Activated CD4-positive, alpha-beta T cell treated with anti-CD3 and anti-CD28 coated beads for 1 hour (primary cell): ENCODE results near the gene ARSI.
A peak's percentile ranks its signal among the peaks of the same experiment; 100 is the strongest.

Experiments
- DNase-seq: peaks from one replicate; pipeline ENCODE4 v3.0.0-alpha.2; 2020

ARSI gene

DNA sequence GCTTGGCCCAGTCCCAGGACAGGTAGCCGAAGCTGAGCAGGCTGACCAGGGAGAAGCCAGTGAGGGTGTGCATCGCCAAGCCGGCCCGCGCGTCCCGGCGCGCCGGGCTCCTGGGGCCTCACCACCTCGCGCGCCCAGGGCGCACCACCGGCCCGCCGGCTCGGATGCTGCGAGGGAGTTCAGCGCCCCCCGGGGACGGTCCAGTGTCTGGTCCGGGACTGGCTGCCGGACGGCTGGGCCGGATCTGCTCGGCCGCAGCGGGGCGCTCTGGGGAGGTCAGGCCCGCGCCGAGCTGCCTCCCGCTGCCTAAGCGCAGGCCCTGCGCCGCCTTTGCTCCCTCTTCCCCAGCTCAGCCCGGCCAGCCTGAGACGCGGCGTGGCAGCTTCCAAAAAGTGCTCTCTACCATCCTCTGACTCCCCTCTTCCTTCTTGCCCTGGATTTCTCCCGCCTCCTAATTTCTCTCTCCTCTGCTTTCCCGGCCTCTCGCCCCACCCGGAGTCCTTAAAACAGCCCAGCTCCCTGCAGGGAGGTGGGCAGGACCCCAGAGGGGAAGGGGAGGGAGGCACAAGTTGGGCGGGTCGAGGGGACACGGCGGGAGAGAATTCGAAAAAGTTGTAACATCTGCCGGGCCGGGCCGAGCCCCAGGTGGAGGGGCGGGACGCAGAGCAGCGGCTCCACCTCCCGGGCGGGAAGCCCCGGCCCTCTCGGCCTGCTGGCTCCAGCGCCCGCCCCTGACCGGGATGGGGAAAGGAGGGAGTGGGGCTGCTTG lies at the start of gene ARSI:
Gene ARSI (minus strand): TSS at position 605 of the 769 bp plus-strand sequence. CDS start 532 bp downstream, at position 73.
- no peak for DNase-seq

DNA sequence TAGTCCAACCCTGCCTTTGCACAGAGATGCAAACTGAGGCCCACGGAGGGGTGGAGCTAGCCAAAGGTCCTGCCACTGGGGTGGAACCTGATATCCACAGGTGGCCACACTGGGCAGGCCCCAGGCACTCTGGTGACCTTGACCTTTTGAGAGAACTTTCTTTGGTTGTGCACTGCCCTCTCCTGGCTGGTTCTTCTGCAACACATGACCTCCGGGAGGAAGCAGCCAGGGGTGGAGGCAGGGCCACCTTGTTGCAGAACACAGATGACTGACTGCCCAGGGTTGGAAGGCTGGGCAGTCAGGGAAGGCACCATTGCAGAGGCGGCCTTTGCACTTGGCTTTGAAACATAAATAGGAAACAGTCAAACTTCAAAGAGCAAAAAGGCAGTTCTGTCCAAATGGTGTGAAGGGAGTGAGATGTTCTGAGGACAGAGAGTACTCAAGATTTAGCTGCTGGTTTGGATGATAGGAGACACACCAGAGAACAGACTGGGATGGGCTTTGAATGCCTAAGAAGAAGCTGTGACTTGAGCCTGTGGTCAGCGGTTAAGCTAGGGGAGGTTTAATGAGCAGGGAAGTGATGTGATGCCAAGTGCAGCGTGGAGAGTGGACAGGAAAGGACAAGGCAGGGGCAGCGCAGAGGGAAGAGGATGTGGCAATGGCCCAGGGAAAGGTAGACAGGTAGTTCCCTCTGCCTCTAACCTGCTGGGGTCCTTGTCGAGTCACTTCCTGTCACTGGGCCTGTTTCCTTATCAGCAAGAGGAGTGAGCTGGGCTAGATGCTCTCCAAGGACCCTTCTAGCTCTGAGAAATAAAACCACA lies 48.0 kb upstream of the ARSI start:
- peak; percentile 15 for DNase-seq

DNA sequence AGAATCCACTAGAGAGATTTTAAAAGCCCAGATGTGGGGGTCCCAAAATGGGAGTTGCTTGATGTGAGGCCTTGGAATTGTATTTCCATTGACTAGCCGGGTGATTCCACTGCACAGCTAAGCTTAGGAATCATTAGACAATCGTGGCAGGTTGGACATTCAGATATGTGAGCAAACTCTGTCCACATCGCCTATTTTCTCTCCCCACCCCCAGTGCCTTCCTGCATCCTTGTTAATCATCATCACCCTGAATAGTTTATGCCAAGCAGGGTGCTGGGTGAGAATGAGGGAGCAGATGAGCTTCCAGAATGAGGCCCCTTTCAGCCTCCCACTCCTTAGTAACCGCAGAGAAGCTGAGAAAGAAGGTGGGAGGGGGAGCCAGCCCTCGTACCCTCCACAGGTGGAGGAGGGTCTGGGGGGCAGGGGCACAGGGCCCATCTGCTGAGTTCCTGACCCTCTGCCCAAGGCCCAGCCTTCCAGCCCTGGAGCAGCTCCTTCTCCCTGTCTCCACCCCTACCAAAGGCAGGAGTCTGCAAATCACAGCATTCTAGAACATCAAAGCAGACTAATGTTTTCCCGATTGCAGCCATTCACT lies 47.1 kb upstream of the ARSI start:
- DNase-seq: no peak

DNA sequence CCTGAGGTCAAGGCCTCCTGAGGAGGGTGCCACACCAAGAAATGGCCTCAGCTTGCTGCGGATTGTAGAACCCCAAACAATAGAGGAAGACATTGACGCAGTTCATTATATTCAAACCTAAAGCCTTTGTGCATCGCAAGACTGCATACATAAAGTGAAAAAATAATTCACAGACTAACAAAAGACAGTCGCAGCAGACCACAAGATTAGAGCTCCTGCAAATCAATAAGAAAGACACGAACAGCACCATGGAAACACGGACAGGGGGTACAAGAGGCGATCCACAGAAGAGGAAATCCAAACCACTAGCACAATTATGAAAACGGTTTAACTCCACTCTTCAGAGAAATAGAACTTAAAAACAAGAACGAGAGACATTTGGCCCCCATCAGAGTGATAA lies 44.7 kb upstream of the ARSI start:
- no peak for DNase-seq

DNA sequence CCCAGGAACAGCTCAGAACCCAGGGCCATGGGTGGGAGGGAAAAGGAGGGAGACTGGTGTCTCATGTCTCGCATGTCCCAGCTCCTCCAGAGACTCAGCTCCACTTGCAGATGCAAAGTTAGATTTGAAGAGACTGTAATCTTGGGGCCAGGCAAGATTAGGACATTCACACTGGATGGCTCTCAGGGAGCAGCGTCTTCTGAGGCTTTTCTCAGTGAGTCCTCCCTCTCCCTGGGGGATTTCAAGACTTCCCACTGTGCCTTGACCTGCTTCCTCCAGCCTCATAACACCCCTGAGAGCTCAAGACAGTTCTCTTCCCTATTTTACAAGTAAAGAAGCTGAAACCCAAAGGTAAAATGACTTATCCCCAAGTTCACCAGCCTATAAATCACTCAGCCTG lies 44.3 kb upstream of the ARSI start:
- DNase-seq: no peak

DNA sequence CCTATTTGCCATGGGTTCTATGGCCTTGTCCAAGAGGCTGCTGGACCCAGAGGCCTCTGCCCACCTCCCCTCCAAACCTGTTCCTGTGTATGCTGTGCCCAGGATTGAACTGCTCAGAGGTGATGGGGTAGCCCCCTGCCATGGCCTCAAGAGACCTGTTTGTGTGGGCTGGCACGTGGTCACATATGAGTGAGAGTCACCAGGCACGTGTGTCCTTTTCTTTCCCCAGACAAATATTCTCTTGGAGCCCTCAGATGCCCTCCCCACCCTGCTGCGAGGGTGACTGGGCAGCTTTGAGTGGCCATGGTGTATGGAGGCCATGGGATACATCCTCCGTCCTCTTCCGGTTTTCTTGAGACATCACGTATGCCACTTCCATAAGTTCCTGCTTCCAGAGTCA lies 43.9 kb upstream of the ARSI start:
- no peak for DNase-seq

DNA sequence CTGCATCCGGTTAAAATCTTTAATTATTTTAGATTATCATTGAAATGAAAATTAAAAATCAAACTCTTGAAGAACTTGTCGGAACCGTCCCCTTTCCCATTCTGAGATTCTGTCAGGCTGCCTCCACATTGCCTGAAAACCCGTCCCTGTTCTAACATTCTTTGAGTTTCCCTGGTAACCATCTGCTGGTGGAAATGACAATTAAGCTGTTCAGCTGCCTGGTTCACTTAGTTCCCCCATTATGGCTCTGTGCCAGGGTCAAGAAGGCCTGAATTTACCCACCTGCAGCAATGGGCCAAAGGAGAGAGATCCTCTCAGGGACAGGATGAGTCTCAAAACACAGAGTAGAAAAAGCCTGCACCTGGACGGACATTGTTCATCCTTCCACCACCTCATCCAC lies 43.0 kb upstream of the ARSI start:
- no peak for DNase-seq

DNA sequence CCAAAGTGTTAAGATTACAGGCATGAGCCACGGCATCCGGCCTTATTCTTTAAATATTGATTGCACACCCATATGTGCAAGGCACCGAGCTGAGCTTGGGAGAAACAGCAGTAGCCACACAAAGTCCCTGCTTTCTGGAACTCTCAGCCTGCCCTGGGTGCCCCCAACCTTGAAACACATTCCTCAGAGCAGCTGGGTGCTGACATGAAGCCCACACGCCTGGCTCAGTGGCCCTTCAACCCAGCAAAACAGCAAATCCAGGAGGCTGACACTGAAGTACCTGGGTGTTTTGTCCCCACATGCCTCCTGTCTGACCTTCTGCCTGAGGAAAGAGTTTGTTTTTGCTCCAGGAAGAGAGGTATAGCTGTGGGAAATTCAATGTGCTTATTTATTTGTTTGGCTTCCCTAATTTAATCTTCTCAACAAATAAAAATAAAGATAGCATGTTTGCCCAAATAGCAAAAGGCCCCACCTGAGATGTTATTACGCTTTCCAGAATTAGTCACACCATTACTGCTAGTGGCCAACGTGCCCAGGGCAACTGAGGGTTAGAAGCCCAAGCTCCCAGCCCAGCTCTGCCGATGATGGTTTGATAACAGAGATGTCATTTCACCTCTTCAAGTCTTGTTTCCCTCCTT lies 41.4 kb upstream of the ARSI start:
- DNase-seq: no peak

DNA sequence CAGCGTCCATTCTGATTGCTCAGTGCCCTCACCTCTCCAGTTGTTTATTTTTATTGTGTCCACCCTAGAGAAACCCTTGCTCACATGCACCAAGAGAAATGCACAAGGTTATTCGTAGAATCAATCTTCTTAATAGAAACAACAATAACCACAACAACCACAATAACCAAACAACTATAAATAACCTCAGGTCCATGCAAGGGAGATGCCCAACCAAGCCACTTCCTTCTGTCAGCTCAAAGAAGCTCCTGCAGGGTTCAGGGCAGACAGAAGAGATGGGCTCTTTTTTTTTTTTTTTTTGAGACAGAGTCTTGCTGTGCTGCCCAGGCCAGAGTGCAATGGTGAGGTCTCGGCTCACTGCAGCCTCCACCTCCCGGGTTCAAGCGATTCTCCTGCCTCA lies 39.9 kb upstream of the ARSI start:
- DNase-seq: no peak

DNA sequence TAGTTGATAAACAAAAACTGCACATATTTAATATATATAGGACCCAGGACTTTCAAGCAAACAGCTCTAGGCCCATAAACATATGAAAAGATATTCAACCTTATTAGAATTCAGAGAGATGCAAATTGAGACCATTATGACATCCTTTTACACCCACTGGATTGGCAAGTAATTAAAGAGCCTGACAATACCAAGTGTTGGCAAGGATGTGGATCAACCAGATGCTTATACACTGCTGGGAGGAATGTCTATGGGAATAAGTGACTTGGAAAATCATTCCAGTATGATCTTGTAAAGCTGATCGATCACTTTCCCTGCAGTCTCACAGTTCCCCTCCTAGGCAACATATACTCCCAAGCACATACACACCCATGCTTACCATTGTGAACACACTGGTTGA lies 39.3 kb upstream of the ARSI start:
- no peak for DNase-seq

DNA sequence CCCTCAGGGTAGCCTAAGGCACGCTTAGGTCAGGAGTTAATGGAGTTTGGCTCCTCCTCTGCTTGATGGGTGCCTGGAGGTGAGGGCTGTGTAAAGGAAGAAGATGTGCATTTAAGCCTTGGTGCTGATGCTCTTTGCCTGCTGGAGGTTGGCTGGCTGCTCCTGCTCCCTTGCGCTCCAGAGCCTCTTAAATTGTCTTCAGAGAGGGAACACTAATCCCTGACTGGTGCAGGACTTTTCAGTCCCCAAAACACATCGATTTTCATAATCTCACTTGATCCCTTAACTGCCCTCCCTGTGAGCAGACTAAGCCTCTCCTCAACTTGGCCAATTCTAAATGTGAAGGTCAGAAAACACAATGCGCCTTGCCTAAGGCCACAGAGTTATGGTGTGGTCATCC lies 38.6 kb upstream of the ARSI start:
- DNase-seq: no peak

DNA sequence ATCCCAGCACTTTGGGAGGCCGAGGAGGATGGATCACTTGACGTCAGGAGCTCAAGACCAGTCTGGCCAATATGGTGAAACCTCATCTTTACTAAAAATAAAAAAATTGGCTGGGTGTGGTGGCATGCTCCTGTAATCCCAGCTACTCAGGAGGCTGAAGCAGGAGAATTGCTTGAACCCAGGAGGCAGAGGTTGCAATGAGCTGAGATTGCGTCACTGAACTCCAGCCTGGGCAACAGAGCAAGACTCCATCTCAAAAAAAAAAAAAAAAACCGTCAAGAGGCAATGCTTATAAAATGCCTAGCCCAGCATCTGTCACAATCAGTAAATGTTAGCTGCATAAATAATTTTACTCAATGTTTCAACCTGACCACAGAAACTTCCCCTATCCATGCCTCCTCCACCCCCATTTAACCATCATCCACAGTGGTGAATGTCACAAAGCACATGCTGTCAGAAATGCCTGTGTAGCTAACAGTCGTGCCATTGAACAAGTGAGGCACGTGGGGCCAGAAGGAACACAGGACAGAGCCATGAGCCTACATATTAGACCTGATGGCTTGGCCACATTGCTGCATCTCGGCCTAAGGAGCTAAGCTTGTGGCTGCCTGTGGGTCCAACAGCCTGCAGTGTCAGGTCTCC lies 38.0 kb upstream of the ARSI start:
- no peak for DNase-seq

DNA sequence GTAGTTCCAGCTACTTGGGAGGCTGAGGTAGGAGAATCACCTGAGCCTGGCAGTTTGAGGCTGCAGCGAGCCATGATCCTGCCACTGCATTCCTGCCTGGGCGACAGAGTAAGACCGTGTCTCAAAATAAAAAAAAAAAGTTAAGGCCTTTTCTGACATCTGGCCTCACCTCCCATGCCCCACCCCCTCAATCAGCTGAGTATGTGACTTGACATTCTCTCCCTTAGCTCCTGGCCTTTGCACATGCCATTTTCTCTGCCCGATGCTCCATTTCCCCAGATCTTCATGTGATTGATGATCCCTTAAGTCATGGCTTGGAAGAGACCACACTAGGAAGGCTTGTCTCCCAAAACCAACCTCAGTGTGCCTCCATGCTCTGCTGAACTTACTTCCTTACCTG lies 37.1 kb upstream of the ARSI start:
- no peak for DNase-seq

DNA sequence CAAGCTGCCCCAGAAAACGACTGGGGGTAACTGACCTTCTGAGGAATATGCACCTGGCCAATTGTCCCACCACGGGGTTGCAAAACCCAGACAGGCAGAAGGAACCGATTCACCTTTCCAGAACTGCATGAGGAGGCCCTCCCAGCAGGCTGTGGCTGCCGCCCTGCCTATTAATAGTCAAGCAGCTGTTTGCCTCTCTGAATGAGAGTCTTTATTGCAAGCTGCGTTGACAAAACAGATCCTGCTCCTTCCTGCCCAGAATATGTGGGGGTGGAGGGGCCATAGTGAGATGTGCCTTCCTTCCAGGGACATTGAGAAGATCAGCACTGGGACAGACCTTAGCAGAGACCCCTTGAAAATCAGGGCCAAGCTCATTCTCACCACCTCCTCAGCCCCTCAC lies 36.5 kb upstream of the ARSI start:
- no peak for DNase-seq

DNA sequence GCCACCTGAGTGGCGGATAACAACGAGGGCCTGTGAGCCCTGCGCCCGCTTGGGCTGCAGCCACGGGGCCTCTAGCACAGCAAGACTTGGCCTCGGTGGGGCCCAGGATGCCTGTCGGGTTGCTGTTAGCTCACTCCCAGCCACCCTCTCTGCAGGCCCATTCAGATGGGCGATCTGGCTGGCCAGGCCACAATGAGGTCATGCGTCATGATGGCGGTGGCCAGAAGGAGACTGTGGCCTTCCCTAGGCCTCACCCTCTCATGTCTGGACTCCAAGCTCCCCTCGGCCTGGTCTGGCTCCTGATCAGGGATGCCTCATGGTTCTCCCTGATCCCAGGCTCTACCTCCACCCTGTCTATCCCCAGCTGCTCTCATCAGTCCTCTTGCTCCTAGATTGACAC lies 35.8 kb upstream of the ARSI start:
- DNase-seq: no peak

DNA sequence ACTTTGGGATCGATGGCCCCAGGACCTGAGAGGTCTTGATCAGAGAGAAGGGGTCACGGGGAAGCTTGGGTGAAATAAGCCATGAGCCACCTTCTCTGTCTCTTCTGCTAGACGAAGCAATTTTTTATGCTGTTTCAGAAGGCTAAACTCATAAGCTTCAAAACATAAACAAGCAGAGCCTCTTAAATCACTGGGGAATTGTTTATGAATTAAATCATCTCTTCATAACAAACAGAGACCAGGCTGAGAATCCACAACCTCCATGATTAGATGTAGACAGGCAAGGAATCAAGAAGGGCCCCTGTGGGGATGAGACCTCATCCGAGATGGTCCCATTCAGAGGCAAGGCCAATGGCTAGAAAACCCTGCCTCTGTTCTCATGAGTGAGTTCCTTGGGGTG lies 33.1 kb upstream of the ARSI start:
- no peak for DNase-seq

DNA sequence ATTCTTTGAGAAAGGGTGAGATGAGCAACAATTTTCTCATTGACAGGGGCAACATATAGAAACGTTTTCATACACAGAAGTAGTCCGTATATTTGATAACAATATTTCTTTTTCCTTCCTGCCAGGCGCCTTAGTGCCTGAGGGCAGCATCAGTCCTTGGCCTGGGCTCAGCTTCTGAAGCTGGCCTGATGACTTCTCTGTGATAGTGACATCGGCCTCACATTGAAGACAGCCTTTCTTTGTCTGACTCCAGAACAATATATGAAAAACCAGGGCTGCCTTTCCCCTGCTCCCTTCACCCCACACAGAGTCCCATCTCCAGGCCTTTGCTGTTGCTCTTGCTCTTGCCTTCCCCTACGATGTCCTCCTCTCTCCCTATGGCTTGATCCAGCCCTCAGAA lies 30.7 kb upstream of the ARSI start:
- DNase-seq: no peak

DNA sequence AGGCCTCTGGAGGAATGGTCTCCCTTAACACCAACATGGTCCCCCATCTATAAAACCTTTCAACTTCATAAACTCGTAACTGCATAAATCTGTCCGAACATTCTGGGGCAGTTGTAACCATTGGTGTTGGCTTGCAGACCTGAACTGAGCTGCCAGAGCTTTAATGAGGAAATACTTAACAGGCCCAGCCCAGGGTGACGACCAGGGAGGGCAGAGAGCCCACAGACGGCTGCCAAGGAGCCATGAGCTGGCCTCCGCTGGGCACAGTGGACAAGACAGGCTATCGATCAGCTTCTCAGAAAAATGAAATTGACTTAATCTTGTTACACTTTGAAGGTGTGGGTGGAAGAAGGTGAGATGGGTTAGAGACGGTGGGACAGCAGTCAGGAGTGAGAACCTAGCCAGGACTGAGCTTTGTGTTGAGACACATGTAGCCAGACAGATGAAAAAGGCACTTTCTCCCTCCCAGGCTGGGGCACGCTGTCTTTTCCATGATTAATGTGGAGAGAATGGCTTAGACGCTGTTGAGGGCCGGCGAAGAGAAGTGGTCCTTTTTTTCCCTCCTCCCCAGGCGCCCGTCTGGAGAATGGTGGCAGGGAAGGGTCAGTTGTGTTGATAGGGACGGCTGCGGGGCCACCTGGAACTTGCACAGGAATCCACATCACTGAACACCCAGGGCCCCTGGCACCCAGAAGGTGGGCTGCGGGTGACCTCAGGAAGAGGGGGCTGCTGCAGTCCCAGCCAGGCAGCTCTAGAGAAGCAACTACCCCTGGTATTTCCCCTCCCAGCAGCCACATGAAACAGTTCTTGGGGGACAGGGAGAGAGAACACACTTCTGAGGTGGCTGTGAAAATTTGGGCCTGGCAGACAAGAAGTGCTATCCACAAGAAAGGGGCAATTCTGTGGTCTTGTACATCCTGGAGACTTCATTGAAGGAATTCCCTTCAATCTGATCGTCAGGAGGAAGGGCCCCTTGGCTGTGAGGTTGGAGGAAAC lies 27.5 kb upstream of the ARSI start:
- DNase-seq: no peak

DNA sequence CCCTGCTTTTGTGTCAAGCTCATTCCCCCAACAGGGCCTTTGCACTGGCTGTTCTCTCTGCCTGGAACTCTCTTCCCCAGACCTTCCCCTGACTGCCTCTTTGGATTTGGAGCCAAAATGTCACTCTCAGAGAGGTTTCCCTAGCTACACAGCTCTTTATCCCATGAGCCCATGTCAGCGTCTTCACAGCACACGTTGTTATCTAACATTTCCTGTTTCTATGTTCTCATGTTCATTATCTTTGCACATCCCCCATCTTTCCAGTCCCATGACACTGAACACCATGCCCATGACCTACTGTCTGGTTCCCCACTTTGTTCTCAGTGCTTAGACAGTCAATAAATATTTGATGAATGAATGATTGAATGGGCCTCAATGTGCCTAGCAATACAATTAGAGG lies 26.3 kb upstream of the ARSI start:
- no peak for DNase-seq

DNA sequence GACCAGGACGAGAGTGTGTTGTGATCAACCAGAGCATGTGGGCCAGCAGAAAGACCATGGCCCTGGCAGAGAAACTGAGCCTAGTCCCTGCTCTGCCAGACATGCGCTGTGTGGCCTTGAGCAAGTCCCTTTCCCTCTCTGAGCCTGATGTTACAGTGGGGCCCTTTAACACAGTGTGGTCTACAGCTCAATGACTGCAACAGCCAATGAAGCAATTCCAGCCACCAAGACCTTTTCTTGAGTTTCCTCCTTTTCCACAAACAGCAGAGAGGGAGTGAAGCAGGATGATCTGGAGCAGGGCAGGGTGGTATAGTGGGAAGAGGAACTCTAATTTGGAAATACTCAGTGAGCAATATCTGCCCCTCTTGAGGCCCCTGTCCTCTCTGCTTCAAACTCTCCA lies 25.8 kb upstream of the ARSI start:
- DNase-seq: no peak

DNA sequence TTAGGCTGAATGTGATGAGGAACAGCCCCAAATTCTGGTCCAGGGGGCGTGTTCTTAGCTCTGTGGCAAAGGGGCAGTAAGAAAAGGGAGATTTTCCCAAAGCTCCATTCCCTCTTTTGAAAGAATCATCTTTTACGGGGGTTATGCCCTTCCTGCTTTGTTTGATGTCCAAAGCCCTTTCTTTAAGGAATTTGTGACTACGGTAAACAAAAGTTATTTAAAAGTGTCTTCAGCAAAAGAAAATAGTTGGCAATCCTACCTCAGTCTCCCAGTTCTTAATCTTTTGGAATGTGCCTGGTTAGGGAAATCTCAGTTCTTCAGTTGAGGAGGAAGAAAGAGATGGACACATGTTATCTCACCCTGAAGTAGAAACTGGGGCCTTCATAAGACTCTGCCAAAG lies 24.4 kb upstream of the ARSI start:
- DNase-seq: no peak

DNA sequence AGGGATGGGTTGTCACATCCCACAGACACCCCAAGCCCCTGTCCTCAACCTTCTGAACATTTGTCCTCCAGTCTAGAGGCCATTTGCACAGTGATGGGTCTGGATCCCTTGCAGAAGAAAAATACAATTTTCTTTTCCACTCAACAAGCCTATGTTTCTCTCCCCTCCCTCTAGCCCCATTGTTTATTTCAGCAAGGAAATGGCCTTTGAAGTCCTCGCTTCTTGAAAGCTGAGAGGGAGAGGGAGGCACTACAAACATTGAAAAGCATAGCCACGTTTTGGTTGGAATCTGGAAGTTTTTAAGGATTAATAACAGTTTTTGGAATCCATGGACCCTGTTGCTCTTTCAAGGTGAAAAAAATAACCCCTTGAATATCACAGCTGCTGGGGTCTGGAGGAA lies 24.0 kb upstream of the ARSI start:
- DNase-seq: no peak
